ENCODE measurements around the gene LDAH. TPM values are rescaled to one million over a fixed set of nuclear protein-coding genes. Genes with fewer than 3 reads are reported as not detected.
"Not testable (repeated sequence)": the region's sequence is repeated elsewhere in the genome, so short reads cannot be mapped to it uniquely, and the experiment has no call there.

The LDAH gene
- total RNA-seq, 2 donors from 2014 or later = 3.5 to 6.0 TPM

GRCh38 chr2:20806286-20806685, 16.6 kb downstream of the LDAH start:
- Histone ChIP-seq H3K27ac (no peak overlapping the region), H3K4me3 (no peak overlapping the region), H3K9me3 (no peaks in the 10 kb centered on the region), H3K4me1 (no peaks in the 10 kb centered on the region), H3K36me3 (no peaks in the 10 kb centered on the region), H3K27me3 (no peaks in the 10 kb centered on the region)
- no peak for DNase-seq (ENCODE audit: low spot score)
- TF ChIP-seq CTCF (IDR thresholded peaks at IDR 0.05) = no peak

- H3K4me1 ChIP-seq = no peaks in the 10 kb centered on the region
Measured at GRCh38 chr2:20803974-20804373, 18.9 kb downstream of the LDAH start.

GRCh38 chr2:20803226-20803682, 19.6 kb downstream of the LDAH start:
- no peaks in the 10 kb centered on the region for H3K4me1 ChIP-seq
- no peak for TF ChIP-seq CTCF (IDR thresholded peaks at IDR 0.05)
- H3K36me3 ChIP-seq = no peaks in the 10 kb centered on the region
- H3K4me3 ChIP-seq = no peak overlapping the region
- H3K27ac ChIP-seq = no peak overlapping the region
- H3K9me3 ChIP-seq = no peaks in the 10 kb centered on the region
- no peaks in the 10 kb centered on the region for H3K27me3 ChIP-seq
- no peak for DNase-seq (ENCODE audit: low spot score)

More at GRCh38 chr2:20803974-20804373, 18.9 kb downstream of the LDAH start:
- Histone ChIP-seq H3K36me3 (no peaks in the 10 kb centered on the region), H3K9me3 (no peaks in the 10 kb centered on the region), H3K4me3 (no peak overlapping the region), H3K27ac (no peak overlapping the region), H3K27me3 (no peaks in the 10 kb centered on the region)
- TF ChIP-seq CTCF (IDR thresholded peaks at IDR 0.05) = no peak
- no peak for DNase-seq (ENCODE audit: low spot score)

- no peaks in the 10 kb centered on the region for H3K4me1 ChIP-seq
- TF ChIP-seq CTCF (IDR thresholded peaks at IDR 0.05) = no peak
- no peak for DNase-seq (ENCODE audit: low spot score)
- no peak overlapping the region for H3K27ac ChIP-seq
- H3K9me3 ChIP-seq = no peaks in the 10 kb centered on the region
- no peak overlapping the region for H3K4me3 ChIP-seq
- H3K27me3 ChIP-seq = no peaks in the 10 kb centered on the region
- H3K36me3 ChIP-seq = no peaks in the 10 kb centered on the region
Measured at GRCh38 chr2:20797096-20797495, 25.8 kb downstream of the LDAH start.

- Histone ChIP-seq H3K27me3 (no peaks in the 10 kb centered on the region), H3K36me3 (no peaks in the 10 kb centered on the region), H3K4me1 (no peaks in the 10 kb centered on the region), H3K9me3 (no peaks in the 10 kb centered on the region), H3K4me3 (no peak overlapping the region), H3K27ac (no peak overlapping the region)
- no peak for TF ChIP-seq CTCF (IDR thresholded peaks at IDR 0.05)
- no peak for DNase-seq (ENCODE audit: low spot score)
Measured at GRCh38 chr2:20796374-20796791, 26.5 kb downstream of the LDAH start.

- not testable (repeated sequence) for H3K36me3 ChIP-seq; H3K9me3 ChIP-seq; H3K27me3 ChIP-seq; H3K27ac ChIP-seq; H3K4me3 ChIP-seq; H3K4me1 ChIP-seq; DNase-seq (ENCODE audit: low spot score)
Measured at GRCh38 chr2:20793944-20794343, 29.0 kb downstream of the LDAH start.
